HepG2 (cell line): Measurements from ENCODE around the gene DDN. TPM values are rescaled to one million over a fixed set of nuclear protein-coding genes. Genes with fewer than 3 reads are reported as not detected.

Experiments used
- ARID5B ChIP-seq: IDR thresholded peaks from 2 replicates; pipeline ENCODE4 v1.4.0; 2020; ENCODE audit warnings: mild to moderate bottlenecking, missing genetic modification reagents
- ATF7-NPFF ChIP-seq: sonication (generic); formaldehyde crosslinking; IDR thresholded peaks from 2 replicates; pipeline ENCODE4 v1.8.1; 2023; ENCODE audit warnings: mild to moderate bottlenecking, low read depth, missing genetic modification reagents, moderate library complexity
- CREB3 ChIP-seq: sonication (generic); formaldehyde crosslinking; IDR thresholded peaks from 2 replicates; pipeline ENCODE4 v1.5.0; 2020; ENCODE audit warnings: missing genetic modification reagents
- ESRRA ChIP-seq: sonication (generic); formaldehyde crosslinking; IDR thresholded peaks from 2 replicates; pipeline ENCODE4 v1.5.1; 2020; ENCODE audit warnings: mild to moderate bottlenecking, low read depth, missing genetic modification reagents
- HMGA1 ChIP-seq: sonication (generic); formaldehyde crosslinking; conservative IDR thresholded peaks from 2 replicates; pipeline ENCODE4 v1.4.0; 2020; ENCODE audit warnings: missing genetic modification reagents
- HNRNPLL ChIP-seq: fragments of 200-400 bp; formaldehyde crosslinking; IDR thresholded peaks from 2 replicates; pipeline ENCODE4 v1.6.1; 2017; ENCODE audit warnings: mild to moderate bottlenecking, low read depth, low read length; ENCODE audit not compliant: poor library complexity, severe bottlenecking
- HOXA5 ChIP-seq: sonication (generic); formaldehyde crosslinking; IDR thresholded peaks from 2 replicates; pipeline ENCODE4 v1.4.0; 2020; ENCODE audit warnings: missing genetic modification reagents
- IRF2 ChIP-seq: IDR thresholded peaks from 2 replicates; pipeline ENCODE4 v1.6.1; 2018; ENCODE audit warnings: missing genetic modification reagents, missing compliant biosample characterization
- KDM2A ChIP-seq: sonication (generic); formaldehyde crosslinking; IDR thresholded peaks from 2 replicates; pipeline ENCODE4 v1.4.0; 2020; ENCODE audit warnings: low read depth, missing genetic modification reagents, borderline replicate concordance
- MED1 ChIP-seq: sonication (generic); formaldehyde crosslinking; IDR thresholded peaks from 2 replicates; pipeline ENCODE4 v1.4.0; 2020; ENCODE audit warnings: missing genetic modification reagents
- MTA1 ChIP-seq: sonication (generic); formaldehyde crosslinking; IDR thresholded peaks from 2 replicates; pipeline ENCODE4 v1.4.0; 2020; ENCODE audit warnings: missing genetic modification reagents, mild to moderate bottlenecking, borderline replicate concordance
- MXI1 ChIP-seq: IDR thresholded peaks from 3 replicates; pipeline ENCODE4 v1.6.1; 2012; ENCODE audit warnings: low read depth, low read length, inconsistent platforms, borderline replicate concordance
- NRL ChIP-seq: sonication (generic); formaldehyde crosslinking; IDR thresholded peaks from 2 replicates; pipeline ENCODE4 v1.5.0; 2020; ENCODE audit warnings: missing genetic modification reagents, mild to moderate bottlenecking, moderate library complexity, borderline replicate concordance
- PRDM15 ChIP-seq: sonication (generic); formaldehyde crosslinking; IDR thresholded peaks from 2 replicates; pipeline ENCODE4 v1.4.0; 2020; ENCODE audit warnings: missing genetic modification reagents
- SMARCE1 ChIP-seq: fragments of 450-650 bp; IDR thresholded peaks from 2 replicates; pipeline ENCODE4 v1.6.1; 2017; ENCODE audit warnings: borderline replicate concordance
- TEAD3 ChIP-seq: optimal IDR thresholded peaks from 2 replicates; pipeline ENCODE3; 2016; ENCODE audit warnings: borderline replicate concordance
- ZNF17 ChIP-seq: sonication (generic); formaldehyde crosslinking; IDR thresholded peaks from 2 replicates; pipeline ENCODE4 v1.5.0; 2020; ENCODE audit warnings: mild to moderate bottlenecking, missing genetic modification reagents
- ZNF547 ChIP-seq: sonication (generic); formaldehyde crosslinking; IDR thresholded peaks from 2 replicates; pipeline ENCODE4 v1.5.1; 2020; ENCODE audit warnings: mild to moderate bottlenecking, missing genetic modification reagents
- ZNF564 ChIP-seq: sonication (generic); formaldehyde crosslinking; IDR thresholded peaks from 2 replicates; pipeline ENCODE4 v1.8.1; 2023; ENCODE audit warnings: mild to moderate bottlenecking, missing genetic modification reagents
- ZNF709 ChIP-seq: sonication (generic); formaldehyde crosslinking; IDR thresholded peaks from 2 replicates; pipeline ENCODE4 v1.5.0; 2020; ENCODE audit warnings: mild to moderate bottlenecking, missing genetic modification reagents
- ZNF784 ChIP-seq: sonication (generic); formaldehyde crosslinking; IDR thresholded peaks from 2 replicates; pipeline ENCODE4 v1.5.1; 2020; ENCODE audit warnings: missing genetic modification reagents, mild to moderate bottlenecking, borderline replicate concordance
- polyA plus RNA-seq, 8 experiments: library from polyadenylated mRNA; depleted of rRNA in 3 of 8; stranded (reverse) in 7 of 8; unstranded in 1 of 8; fragments of >200 nt; fragmentation: Illumina TruSeq in 4 of 8; extraction: Trizol in 4 of 8; gene quantifications; 2 replicates each; pipeline versions ENCODE4 v1.2.1 to v1.2.3, GENCODE V29; 2011 to 2016; ENCODE audit warnings: low read depth in 4 of 8, missing spikeins in 1 of 8, mixed read lengths in 1 of 8; ENCODE audit not compliant: insufficient read depth in 1 of 8
- total RNA-seq, 5 experiments: library from RNA; depleted of rRNA; stranded (reverse); fragments of >200 nt; fragmentation: Illumina TruSeq; extraction: Trizol; gene quantifications; 2 replicates each; pipeline ENCODE4 v1.2.3, GENCODE V29; 2016; ENCODE audit warnings: low read depth in 1 of 5

Gene DDN
- total and polyA plus RNA-seq, 2 of the 13 experiments (the other 11 are each of a cell fraction or from before 2014, with no cell fraction given) = 0.24 to 0.53 TPM

GRCh38 chr12:48980389-48980952, 18.7 kb downstream of the DDN start (continued):
- TF ChIP-seq ZNF784 (CRISPR knock-in tag) = no peak
- no peak for TF ChIP-seq ATF7-NPFF (CRISPR knock-in tag)
- TF ChIP-seq TEAD3 (CRISPR knock-in tag) = no peak
- 0 out of 2 replicates have a peak, but pooled peaks have one; percentile 38 for TF ChIP-seq CREB3 (CRISPR knock-in tag)
- 0 out of 2 replicates have a peak, but pooled peaks have one; percentile 34 for TF ChIP-seq PRDM15 (CRISPR knock-in tag)
- TF ChIP-seq MTA1 (CRISPR knock-in tag) = 0 out of 2 replicates have a peak, but pooled peaks have one; percentile 21
- no peak for TF ChIP-seq IRF2 (CRISPR knock-in tag)
- TF ChIP-seq MXI1 = no peak
- peak; percentile 80 for TF ChIP-seq HNRNPLL
- TF ChIP-seq MED1 (CRISPR knock-in tag) = peak; percentile 9; the same call in 1 of the 2 replicates
- TF ChIP-seq HMGA1 = no peak
- 0 out of 2 replicates have a peak, but pooled peaks have one; percentile 30 for TF ChIP-seq ZNF547
- TF ChIP-seq KDM2A (CRISPR knock-in tag) = peak; percentile 45
- no peak for TF ChIP-seq ZNF709
- TF ChIP-seq ZNF564 (CRISPR knock-in tag) = no peak
- TF ChIP-seq ZNF17 (CRISPR knock-in tag) = no peak
- TF ChIP-seq ESRRA (CRISPR knock-in tag) = no peak
- TF ChIP-seq HOXA5 = 0 out of 2 replicates have a peak, but pooled peaks have one; percentile 41
- peak; percentile 14; the same call in 1 of the 2 replicates for TF ChIP-seq ARID5B
- TF ChIP-seq SMARCE1 = no peak
- TF ChIP-seq NRL (CRISPR knock-in tag) = no peak
